22Rv1 (cell line): Measurements from ENCODE around the gene ARVCF.

Experiments
- H3K27ac ChIP-seq: fragments of 450-650 bp; 2 replicates; pipeline ENCODE4 v1.5.1; 2017
- CTCF ChIP-seq: fragments of 450-650 bp; IDR thresholded peaks from 2 replicates; pipeline ENCODE4 v1.5.1; 2017; ENCODE audit warnings: mild to moderate bottlenecking
- ZFX ChIP-seq: fragments of 450-650 bp; IDR thresholded peaks from 2 replicates; pipeline ENCODE4 v1.6.1; 2017; ENCODE audit warnings: antibody characterized with exemption, borderline replicate concordance

The ARVCF gene

GRCh38 chr22:20062043-20062765 lies 45.6 kb upstream of the ARVCF start:
- H3K27ac ChIP-seq = no peak overlapping the region
- TF ChIP-seq ZFX (no peak), CTCF (no peak)

- TF ChIP-seq ZFX (no peak), CTCF (no peak)
- no peak overlapping the region for H3K27ac ChIP-seq
Observed at GRCh38 chr22:20061481-20061861, 44.8 kb upstream of the ARVCF start.

- H3K27ac ChIP-seq = no peak overlapping the region
- TF ChIP-seq ZFX (no peak), CTCF (peak; percentile 24; the same call in 1 of the 2 replicates)
Observed at GRCh38 chr22:20060700-20061480, 44.3 kb upstream of the ARVCF start.

- no peak for TF ChIP-seq ZFX
- TF ChIP-seq CTCF = no peak
- H3K27ac ChIP-seq = no peak overlapping the region
Observed at GRCh38 chr22:20058989-20059770, 42.6 kb upstream of the ARVCF start.

- no peak overlapping the region for H3K27ac ChIP-seq
- no peak for TF ChIP-seq CTCF
- no peak for TF ChIP-seq ZFX
Observed at GRCh38 chr22:20057596-20058268, 41.1 kb upstream of the ARVCF start.

- H3K27ac ChIP-seq = no peak overlapping the region
- no peak for TF ChIP-seq ZFX
- TF ChIP-seq CTCF = no peak
Observed at GRCh38 chr22:20056696-20057386, 40.2 kb upstream of the ARVCF start.
